ENCODE measurements around the gene SOCS1. TPM values are rescaled to one million over a fixed set of nuclear protein-coding genes. Genes with fewer than 3 reads are reported as not detected.
"Not testable (repeated sequence)": the region's sequence is repeated elsewhere in the genome, so short reads cannot be mapped to it uniquely, and the experiment has no call there.

The SOCS1 gene
- total RNA-seq, 1 experiment from 2014 or later, result 1.4 TPM

- Mint-ChIP-seq H3K27ac (ENCODE audit: low read depth, unreplicated experiment) (no peak overlapping the region), H3K36me3 (ENCODE audit: insufficient read depth, unreplicated experiment) (no peaks in the 10 kb centered on the region), H3K4me3 (ENCODE audit: unreplicated experiment) (no peak overlapping the region), H3K9me3 (ENCODE audit: unreplicated experiment) (no peaks in the 10 kb centered on the region), H3K27me3 (ENCODE audit: insufficient read depth, unreplicated experiment) (no peaks in the 10 kb centered on the region), H3K4me1 (ENCODE audit: insufficient read depth, unreplicated experiment) (peaks cover under 1% of the 10 kb centered on the region)
- ChIA-PET POLR2A (no interaction called here), CTCF (interaction anchor here (0.7 to 1.0 kb wide), 2 partner anchors 272 to 339 kb away, joined by 3 read pairs; no protein-coding TSS in a partner anchor)
- no peak for DNase-seq (ENCODE audit: unreplicated experiment)
- BruUV-seq (replicated peaks), result no TSS peak
- TF ChIP-seq, protein P1, sequence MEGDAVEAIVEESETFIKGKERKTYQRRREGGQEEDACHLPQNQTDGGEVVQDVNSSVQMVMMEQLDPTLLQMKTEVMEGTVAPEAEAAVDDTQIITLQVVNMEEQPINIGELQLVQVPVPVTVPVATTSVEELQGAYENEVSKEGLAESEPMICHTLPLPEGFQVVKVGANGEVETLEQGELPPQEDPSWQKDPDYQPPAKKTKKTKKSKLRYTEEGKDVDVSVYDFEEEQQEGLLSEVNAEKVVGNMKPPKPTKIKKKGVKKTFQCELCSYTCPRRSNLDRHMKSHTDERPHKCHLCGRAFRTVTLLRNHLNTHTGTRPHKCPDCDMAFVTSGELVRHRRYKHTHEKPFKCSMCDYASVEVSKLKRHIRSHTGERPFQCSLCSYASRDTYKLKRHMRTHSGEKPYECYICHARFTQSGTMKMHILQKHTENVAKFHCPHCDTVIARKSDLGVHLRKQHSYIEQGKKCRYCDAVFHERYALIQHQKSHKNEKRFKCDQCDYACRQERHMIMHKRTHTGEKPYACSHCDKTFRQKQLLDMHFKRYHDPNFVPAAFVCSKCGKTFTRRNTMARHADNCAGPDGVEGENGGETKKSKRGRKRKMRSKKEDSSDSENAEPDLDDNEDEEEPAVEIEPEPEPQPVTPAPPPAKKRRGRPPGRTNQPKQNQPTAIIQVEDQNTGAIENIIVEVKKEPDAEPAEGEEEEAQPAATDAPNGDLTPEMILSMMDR (IDR thresholded peaks at IDR 0.05; ENCODE audit: unreplicated experiment), result no peak
- intact Hi-C loops (cut with micrococcal nuclease), result no loop called here
Measured at GRCh38 chr16:11301645-11302501, 45.9 kb upstream of the SOCS1 start.

DNA sequence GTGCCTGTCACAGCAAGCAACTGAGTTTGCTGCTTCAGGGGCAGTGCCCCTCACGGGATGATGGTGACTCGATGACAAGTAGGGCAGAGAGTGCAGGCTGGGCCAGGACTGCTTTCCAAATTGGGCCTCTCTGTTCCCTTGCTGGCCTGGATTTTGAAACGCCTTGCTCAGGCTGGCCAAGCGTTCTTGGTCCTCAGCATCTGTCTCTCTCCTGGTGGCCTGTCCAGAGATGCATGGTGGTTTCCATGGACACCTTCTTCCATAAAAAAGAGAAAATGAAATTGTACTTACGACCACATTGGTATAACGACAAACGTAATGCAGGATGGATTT, 44.5 kb upstream of the SOCS1 start:
- Mint-ChIP-seq H3K27me3 (ENCODE audit: insufficient read depth, unreplicated experiment) (no peaks in the 10 kb centered on the region), H3K9me3 (ENCODE audit: unreplicated experiment) (no peaks in the 10 kb centered on the region), H3K4me3 (ENCODE audit: unreplicated experiment) (no peak overlapping the region), H3K4me1 (ENCODE audit: insufficient read depth, unreplicated experiment) (no peaks in the 10 kb centered on the region), H3K27ac (ENCODE audit: low read depth, unreplicated experiment) (no peak overlapping the region), H3K36me3 (ENCODE audit: insufficient read depth, unreplicated experiment) (no peaks in the 10 kb centered on the region)
- intact Hi-C loops (cut with micrococcal nuclease), result no loop called here
- CTCF ChIA-PET, result no interaction called here
- BruUV-seq (replicated peaks), result no TSS peak
- DNase-seq (ENCODE audit: unreplicated experiment), result no peak
- TF ChIP-seq, protein P1 (IDR thresholded peaks at IDR 0.05; ENCODE audit: unreplicated experiment), result no peak
- POLR2A ChIA-PET, result no interaction called here

- BruUV-seq (replicated peaks), result no TSS peak
- Mint-ChIP-seq H3K27ac (ENCODE audit: low read depth, unreplicated experiment) (no peak overlapping the region), H3K27me3 (ENCODE audit: insufficient read depth, unreplicated experiment) (no peaks in the 10 kb centered on the region), H3K4me3 (ENCODE audit: unreplicated experiment) (no peak overlapping the region), H3K36me3 (ENCODE audit: insufficient read depth, unreplicated experiment) (no peaks in the 10 kb centered on the region), H3K4me1 (ENCODE audit: insufficient read depth, unreplicated experiment) (no peaks in the 10 kb centered on the region), H3K9me3 (ENCODE audit: unreplicated experiment) (no peaks in the 10 kb centered on the region)
- DNase-seq (ENCODE audit: unreplicated experiment), result no peak
- intact Hi-C loops (cut with micrococcal nuclease), result no loop called here
- CTCF ChIA-PET, result no interaction called here
- POLR2A ChIA-PET, result no interaction called here
- TF ChIP-seq, protein P1 (IDR thresholded peaks at IDR 0.05; ENCODE audit: unreplicated experiment), result no peak
Measured at GRCh38 chr16:11299865-11300559, 44.0 kb upstream of the SOCS1 start.

DNA sequence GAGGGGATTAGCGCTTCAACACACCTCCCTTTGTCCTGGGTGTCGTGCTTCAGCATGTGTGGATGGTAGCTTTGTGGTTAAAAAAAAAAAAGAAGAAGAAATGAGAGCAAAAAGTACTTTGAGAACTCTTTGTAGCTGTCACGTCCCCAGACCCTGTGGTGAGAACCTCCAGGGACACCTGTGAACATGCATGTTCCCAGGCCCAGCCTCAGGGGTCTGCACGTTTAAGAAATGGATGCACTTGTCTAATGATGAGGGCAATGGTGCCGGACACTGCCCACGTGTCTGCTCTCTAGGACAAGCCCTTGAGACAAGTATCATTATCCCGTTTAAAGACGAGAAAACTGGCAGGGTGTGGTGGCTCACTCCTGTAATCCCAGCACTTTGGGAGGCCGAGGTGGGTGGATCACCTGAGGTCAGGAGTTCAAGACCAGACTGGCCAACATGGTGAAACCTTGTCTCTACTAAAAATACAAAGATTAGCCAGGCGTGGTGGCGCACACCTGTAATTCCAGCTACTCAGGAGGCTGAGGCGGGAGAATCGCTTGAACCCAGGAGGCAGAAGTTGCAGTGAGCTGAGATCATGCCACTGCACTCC, 43.0 kb upstream of the SOCS1 start:
- POLR2A ChIA-PET; H3K9me3 Mint-ChIP-seq (ENCODE audit: unreplicated experiment): not testable (repeated sequence)

More for the DNA sequence above, 43.0 kb upstream of the SOCS1 start:
- intact Hi-C loops (cut with micrococcal nuclease); H3K4me3 Mint-ChIP-seq (ENCODE audit: unreplicated experiment); H3K36me3 Mint-ChIP-seq (ENCODE audit: insufficient read depth, unreplicated experiment); H3K4me1 Mint-ChIP-seq (ENCODE audit: insufficient read depth, unreplicated experiment); BruUV-seq (replicated peaks); DNase-seq (ENCODE audit: unreplicated experiment); H3K27me3 Mint-ChIP-seq (ENCODE audit: insufficient read depth, unreplicated experiment); H3K27ac Mint-ChIP-seq (ENCODE audit: low read depth, unreplicated experiment): not testable (repeated sequence)
- CTCF ChIA-PET, result interaction anchor here (0.6 kb wide), 1 partner anchor 70 kb away, joined by 3 read pairs; no protein-coding TSS in a partner anchor

Measured in MCF 10A (cell line).